ENCODE data around the gene CHRNB2. TPM values are rescaled to one million over a fixed set of nuclear protein-coding genes. Genes with fewer than 3 reads are reported as not detected.

The CHRNB2 gene
- total RNA-seq, 1 experiment from 2014 or later = 0.21 TPM

GRCh38 chr1:154559466-154560044, 8.0 kb upstream of the CHRNB2 start:
- peak; percentile 96 for DNase-seq (ENCODE audit: unreplicated experiment)
- no TSS peak for BruUV-seq (replicated peaks)
- POLR2A ChIA-PET = interaction anchor here (0.6 to 1.9 kb wide), 24 partner anchors 8 to 526 kb away, joined by 3 to 24 read pairs (median 4); partner anchors contain the start of genes CHRNB2, FLAD1, PBXIP1 and PMVK

GRCh38 chr1:154565876-154566275, 1.7 kb upstream of the CHRNB2 start:
- H3K27me3 Mint-ChIP-seq (ENCODE audit: insufficient read depth, unreplicated experiment) = peaks cover 50% of the 10 kb centered on the region

More at GRCh38 chr1:154559466-154560044, 8.0 kb upstream of the CHRNB2 start:
- Mint-ChIP-seq H3K9me3 (ENCODE audit: unreplicated experiment) (no peaks in the 10 kb centered on the region), H3K4me3 (ENCODE audit: unreplicated experiment) (peak overlapping the region; percentile 76), H3K27me3 (ENCODE audit: insufficient read depth, unreplicated experiment) (peaks cover 2% of the 10 kb centered on the region), H3K36me3 (ENCODE audit: insufficient read depth, unreplicated experiment) (peaks cover 38% of the 10 kb centered on the region), H3K27ac (ENCODE audit: low read depth, unreplicated experiment) (peak overlapping the region; percentile 65), H3K4me1 (ENCODE audit: insufficient read depth, unreplicated experiment) (peaks cover 18% of the 10 kb centered on the region)
- peak; percentile 99 for TF ChIP-seq CTCF (IDR thresholded peaks at IDR 0.05; ENCODE audit: unreplicated experiment)
- CTCF ChIA-PET = interaction anchor here (0.6 to 2.2 kb wide), 71 partner anchors 8 to 1509 kb away, joined by 3 to 20 read pairs (median 4); partner anchors contain the start of genes ADAM15, CHRNB2, KCNN3 and PMVK
- intact Hi-C loops (cut with micrococcal nuclease) = loop anchor here (1.0 to 5.0 kb wide), 10 partner anchors 49 to 525 kb away; partner anchors contain the start of genes ADAM15, ADAR and ZBTB7B

GRCh38 chr1:154568157-154568815, 708 bp downstream of the CHRNB2 start:
- no peak for DNase-seq (ENCODE audit: unreplicated experiment)
- Mint-ChIP-seq H3K9me3 (ENCODE audit: unreplicated experiment) (no peaks in the 10 kb centered on the region), H3K27ac (ENCODE audit: low read depth, unreplicated experiment) (no peak overlapping the region), H3K36me3 (ENCODE audit: insufficient read depth, unreplicated experiment) (no peaks in the 10 kb centered on the region), H3K4me1 (ENCODE audit: insufficient read depth, unreplicated experiment) (peaks cover 11% of the 10 kb centered on the region), H3K4me3 (ENCODE audit: unreplicated experiment) (peak overlapping the region; percentile 52), H3K27me3 (ENCODE audit: insufficient read depth, unreplicated experiment) (peaks cover 54% of the 10 kb centered on the region)
- ChIA-PET CTCF (interaction anchor here (0.7 to 1.2 kb wide), 4 partner anchors 9 to 376 kb away, joined by 3 to 6 read pairs (median 3); no protein-coding TSS in a partner anchor), POLR2A (interaction anchor here (0.9 to 2.0 kb wide), 5 partner anchors 9 to 370 kb away, joined by 3 to 8 read pairs (median 4); partner anchors contain the start of gene PMVK)
- no peak for TF ChIP-seq CTCF (IDR thresholded peaks at IDR 0.05; ENCODE audit: unreplicated experiment)
- BruUV-seq (replicated peaks) = no TSS peak
- intact Hi-C loops (cut with micrococcal nuclease) = no loop called here

More at GRCh38 chr1:154565876-154566275, 1.7 kb upstream of the CHRNB2 start:
- Mint-ChIP-seq H3K4me3 (ENCODE audit: unreplicated experiment) (no peak overlapping the region), H3K9me3 (ENCODE audit: unreplicated experiment) (no peaks in the 10 kb centered on the region), H3K27ac (ENCODE audit: low read depth, unreplicated experiment) (no peak overlapping the region), H3K4me1 (ENCODE audit: insufficient read depth, unreplicated experiment) (peaks cover 11% of the 10 kb centered on the region), H3K36me3 (ENCODE audit: insufficient read depth, unreplicated experiment) (peaks cover 10% of the 10 kb centered on the region)
- intact Hi-C loops (cut with micrococcal nuclease) = no loop called here
- BruUV-seq (replicated peaks) = no TSS peak
- ChIA-PET CTCF (interaction anchor here (0.8 to 1.6 kb wide), 4 partner anchors 33 to 347 kb away, joined by 3 to 4 read pairs (median 4); no protein-coding TSS in a partner anchor), POLR2A (interaction anchor here (0.6 to 2.0 kb wide), 2 partner anchors 91 to 370 kb away, joined by 3 to 6 read pairs; partner anchors contain the start of gene PMVK)
- no peak for DNase-seq (ENCODE audit: unreplicated experiment)
- no peak for TF ChIP-seq CTCF (IDR thresholded peaks at IDR 0.05; ENCODE audit: unreplicated experiment)

All from MCF 10A (cell line).